GM12864 (cell line): ENCODE results near the gene NLRP1.

ENCODE experiments used
- DNase-seq: peaks from one replicate; pipeline ENCODE4 v3.0.0-alpha.2; 2011; ENCODE audit warnings: low read depth
- H3K4me3 ChIP-seq: 2 replicates; pipeline ENCODE4 v1.5.1; 2011; ENCODE audit warnings: mild to moderate bottlenecking, low read depth, low read length, control low read depth
- CTCF ChIP-seq: IDR thresholded peaks from 2 replicates; pipeline ENCODE4 v1.5.1; 2011; ENCODE audit warnings: low read depth, mild to moderate bottlenecking, moderate library complexity, low read length, control low read depth, inconsistent platforms; ENCODE audit errors: missing control alignments

The NLRP1 gene

DNA sequence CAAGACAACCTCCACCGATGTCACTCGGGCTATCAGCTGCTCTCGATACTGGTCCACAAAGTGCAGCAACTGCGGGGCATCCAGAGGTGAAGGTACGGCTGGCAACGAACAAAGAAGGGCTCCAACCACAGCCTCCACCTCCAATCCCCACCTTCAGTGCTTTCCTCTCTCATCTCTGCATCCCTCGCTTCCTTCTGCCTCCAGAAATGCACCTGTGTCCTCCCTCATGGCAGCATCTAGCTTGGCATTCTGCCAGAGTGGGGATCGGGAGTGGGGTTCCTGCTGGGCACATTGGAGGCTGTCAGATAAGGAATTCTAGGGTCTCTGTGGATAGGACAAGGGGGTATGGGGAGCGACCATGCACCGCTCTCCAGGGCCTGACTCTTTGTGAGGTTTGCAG, 69.3 kb downstream of the NLRP1 start:
- TF ChIP-seq CTCF: no peak
- DNase-seq: no peak
- H3K4me3 ChIP-seq: no peak overlapping the region

GRCh38 chr17:5513628-5514027, 70.7 kb downstream of the NLRP1 start:
- no peak for DNase-seq
- no peak for TF ChIP-seq CTCF
- no peak overlapping the region for H3K4me3 ChIP-seq

DNA sequence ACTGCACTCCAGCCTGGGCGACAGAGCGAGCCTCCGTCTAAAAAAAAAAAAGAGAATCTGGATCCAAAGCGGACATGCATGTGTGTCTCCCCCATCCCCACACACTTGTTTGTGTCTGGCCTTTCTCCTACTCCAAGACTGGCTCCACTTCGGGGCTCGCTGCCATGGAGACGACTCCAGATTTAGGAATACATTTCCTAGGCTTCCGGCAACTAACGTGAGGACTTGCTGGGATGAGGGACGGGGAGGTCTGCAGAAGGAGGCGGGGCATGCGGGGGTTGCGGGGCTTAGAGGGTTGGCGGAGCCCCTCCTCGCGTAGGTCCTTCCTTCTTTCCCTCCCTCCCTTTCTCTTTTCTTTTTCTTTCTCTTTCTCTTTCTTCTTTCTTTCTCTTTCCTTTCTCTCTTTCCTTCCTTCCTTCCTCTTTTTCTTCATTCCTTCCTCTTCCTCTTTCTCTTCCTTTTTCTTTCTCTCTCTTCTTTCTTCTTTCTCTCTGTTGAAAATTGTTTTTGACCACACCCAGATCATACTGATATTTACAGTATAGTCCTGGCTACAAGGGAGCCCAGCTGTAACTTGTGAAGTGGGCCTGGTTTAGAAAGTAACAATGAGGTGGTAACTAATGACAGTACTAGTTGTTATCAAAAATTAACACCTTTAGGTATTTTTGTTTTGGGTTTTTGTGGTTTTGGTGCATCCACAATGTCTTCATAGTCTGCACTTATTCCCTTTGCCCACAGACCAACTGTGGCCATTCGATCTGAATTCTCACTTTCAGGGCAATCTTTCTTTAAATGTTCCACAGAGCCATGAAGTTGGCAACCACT, 72.7 kb downstream of the NLRP1 start:
- no peak for DNase-seq
- no peak for TF ChIP-seq CTCF
- H3K4me3 ChIP-seq: no peak overlapping the region

GRCh38 chr17:5510771-5511170, 73.5 kb downstream of the NLRP1 start:
- no peak overlapping the region for H3K4me3 ChIP-seq
- TF ChIP-seq CTCF: no peak
- DNase-seq: no peak

GRCh38 chr17:5509482-5509881, 74.8 kb downstream of the NLRP1 start:
- TF ChIP-seq CTCF: no peak
- no peak for DNase-seq
- no peak overlapping the region for H3K4me3 ChIP-seq

- TF ChIP-seq CTCF: no peak
- DNase-seq: no peak
- no peak overlapping the region for H3K4me3 ChIP-seq
These were observed 75.5 kb downstream of the NLRP1 start for GRCh38 chr17:5508810-5509209.

- no peak for TF ChIP-seq CTCF
- DNase-seq: no peak
- H3K4me3 ChIP-seq: no peak overlapping the region
These were observed 78.0 kb downstream of the NLRP1 start for GRCh38 chr17:5506307-5506706.
